Fibroblast of skin of abdomen (primary cell): Measurements from ENCODE around the gene WBP1L. TPM values are rescaled to one million over a fixed set of nuclear protein-coding genes. Genes with fewer than 3 reads are reported as not detected.
"Not testable (repeated sequence)": the region's sequence is repeated elsewhere in the genome, so short reads cannot be mapped to it uniquely, and the experiment has no call there.

Experiments
- DNase-seq: peaks from one replicate; pipeline ENCODE4 v3.0.0-alpha.2; 2013
- polyA plus RNA-seq, 2 experiments: library from polyadenylated mRNA; unstranded; fragments of 120-200 nt; gene quantifications; one replicate each; pipeline ENCODE4 v1.2.1, GENCODE V29; 2013; ENCODE audit not compliant: insufficient read length in 2 of 2

The WBP1L gene
- 36.7 TPM for polyA plus RNA-seq (2013, experiment 1 of 2; ENCODE audit: insufficient read length)
- polyA plus RNA-seq (2013, experiment 2 of 2; ENCODE audit: insufficient read length): 36.0 TPM

DNA sequence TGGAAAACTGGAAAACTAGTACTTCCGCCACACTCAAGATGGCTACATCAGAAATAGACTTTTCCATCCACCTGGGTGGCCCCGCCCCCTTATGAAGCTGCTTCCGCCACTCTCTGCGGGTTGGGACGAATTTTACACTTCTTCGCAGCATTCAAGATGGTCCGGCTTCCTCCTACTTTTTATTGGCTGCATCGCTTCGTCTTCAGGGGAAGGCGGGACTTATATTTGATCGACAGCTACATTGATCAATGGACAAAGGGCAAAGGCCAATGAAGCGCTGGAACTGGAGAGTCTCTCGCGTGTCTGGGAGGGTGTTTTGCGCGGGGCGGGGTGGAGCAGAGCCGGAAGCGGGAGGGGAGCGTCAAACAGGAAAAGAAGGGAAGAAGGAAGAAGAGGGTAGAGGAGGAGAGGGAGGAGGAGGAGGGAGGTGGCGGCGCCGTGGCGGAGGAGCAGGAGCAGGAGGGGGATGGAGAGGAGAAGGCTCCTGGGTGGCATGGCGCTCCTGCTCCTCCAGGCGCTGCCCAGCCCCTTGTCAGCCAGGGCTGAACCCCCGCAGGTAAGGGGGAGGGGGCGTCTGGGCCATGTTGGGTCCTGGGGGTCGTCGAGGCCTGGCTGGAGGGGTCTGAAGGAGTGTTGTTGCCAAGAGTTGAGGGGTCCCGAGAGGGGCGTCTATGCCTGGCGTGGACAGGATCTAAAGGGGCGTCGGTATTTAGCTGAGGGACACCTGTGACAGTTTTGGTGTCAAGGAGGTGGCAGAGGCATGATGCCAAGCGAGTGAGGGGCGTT is at the start of gene WBP1L:
Gene WBP1L, plus strand, starts transcription at position 361 of the 786 bp plus-strand sequence. Its CDS starts 106 bp downstream, at position 467.
- peak; percentile 100 for DNase-seq

- DNase-seq: not testable (repeated sequence)
These were observed 48.3 kb upstream of the WBP1L start for GRCh38 chr10:102695401-102695800.

DNA sequence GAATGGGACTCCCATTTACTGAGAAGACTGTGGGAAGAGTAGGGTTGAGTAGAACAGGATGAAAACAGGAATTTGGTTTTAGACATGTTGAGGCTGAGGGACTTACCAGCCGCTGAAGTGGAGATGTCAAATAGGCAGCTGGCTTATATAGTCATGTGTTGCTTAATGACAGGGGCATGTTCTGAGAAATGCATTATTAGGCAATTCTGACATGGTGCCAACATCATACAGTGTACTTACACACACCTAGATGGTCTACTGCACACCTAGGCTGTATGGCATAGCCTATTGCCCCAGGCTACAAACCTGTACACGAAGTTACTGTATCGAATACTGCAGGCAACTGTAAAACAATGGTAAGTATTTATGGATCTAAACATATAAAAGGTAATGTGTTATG is 47.0 kb upstream of the WBP1L start:
- DNase-seq: no peak

- no peak for DNase-seq
These were observed 44.9 kb upstream of the WBP1L start for GRCh38 chr10:102698894-102699293.

GRCh38 chr10:102701272-102701671 is 42.5 kb upstream of the WBP1L start:
- DNase-seq: no peak

DNA sequence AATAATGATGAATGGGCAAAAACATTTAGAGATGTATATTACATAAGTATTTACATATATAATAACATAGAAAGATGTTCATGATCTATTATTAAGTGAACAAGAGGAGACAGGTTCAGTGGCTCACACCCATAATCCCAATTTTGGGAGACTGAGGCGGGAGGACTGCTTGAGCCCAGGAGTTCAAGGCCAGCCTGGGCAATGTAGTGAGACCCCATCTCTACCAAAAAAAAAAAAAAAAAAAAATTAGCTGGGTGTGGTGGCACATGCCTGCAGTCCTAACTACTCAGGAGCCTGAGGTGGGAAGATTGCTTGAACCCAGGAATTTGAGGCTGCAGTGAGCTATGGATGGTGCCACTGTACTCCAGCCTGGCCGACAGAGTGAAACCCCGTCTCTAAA is 42.0 kb upstream of the WBP1L start:
- no peak for DNase-seq

- no peak for DNase-seq
These were observed 41.0 kb upstream of the WBP1L start for GRCh38 chr10:102702742-102703141.

DNA sequence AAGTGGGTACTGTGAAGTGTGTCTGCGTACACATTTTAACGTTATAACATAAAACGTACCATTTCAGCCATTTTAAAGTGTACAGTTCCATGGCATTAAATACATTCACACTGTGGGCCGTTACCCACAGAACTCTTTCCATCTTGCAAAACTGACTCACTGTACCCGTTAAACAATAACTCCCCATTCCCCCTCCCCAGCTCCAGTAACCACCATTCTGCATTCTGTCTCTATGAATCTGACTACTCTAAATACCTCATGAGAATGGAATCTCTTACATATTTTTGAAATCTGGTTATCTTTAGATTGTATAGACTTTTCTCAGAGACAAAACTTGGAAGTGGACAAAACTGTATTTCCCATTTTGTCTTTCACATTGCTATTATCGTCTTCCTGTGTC is 38.8 kb upstream of the WBP1L start:
- DNase-seq: peak; percentile 83

GRCh38 chr10:102705531-102705930 is 38.2 kb upstream of the WBP1L start:
- DNase-seq: no peak

GRCh38 chr10:102710609-102711008 is 33.1 kb upstream of the WBP1L start:
- DNase-seq: peak; percentile 69

GRCh38 chr10:102712089-102712488 is 31.7 kb upstream of the WBP1L start:
- no peak for DNase-seq

DNA sequence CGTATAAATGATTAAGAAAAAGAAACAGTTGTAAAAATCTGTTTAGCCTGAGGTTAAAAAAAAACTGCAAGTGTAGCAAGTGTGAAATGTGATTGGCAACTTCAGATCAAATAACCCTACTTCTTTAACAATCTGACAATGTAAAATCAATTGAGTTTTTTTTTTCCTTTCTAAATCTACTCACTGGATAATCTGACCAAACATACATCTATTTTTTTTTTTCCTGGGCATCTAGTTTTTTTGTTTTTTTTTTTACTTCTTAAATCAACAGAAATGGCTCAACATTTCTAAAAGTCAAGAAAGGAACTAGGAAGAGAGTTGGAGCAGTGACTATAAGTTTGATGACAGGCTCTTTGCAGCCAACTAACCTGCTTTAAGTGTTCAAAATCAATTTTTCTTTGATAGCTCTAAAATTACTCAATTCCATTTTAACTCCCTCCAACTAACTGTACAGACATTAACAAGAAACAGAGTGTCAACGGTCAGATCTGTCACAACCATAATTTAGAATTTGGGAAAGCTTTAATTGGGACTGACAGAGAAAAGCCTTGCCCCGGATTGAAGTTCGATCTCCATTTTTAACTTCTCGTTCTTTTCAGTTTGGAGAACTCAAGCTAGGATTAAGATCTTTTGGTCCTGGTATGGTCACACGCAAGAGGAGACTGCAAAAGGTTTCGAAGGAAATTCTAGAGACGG is 30.8 kb upstream of the WBP1L start:
- no peak for DNase-seq

GRCh38 chr10:102713539-102713813 is 30.3 kb upstream of the WBP1L start:
- DNase-seq: no peak

- peak; percentile 99 for DNase-seq
These were observed 29.7 kb upstream of the WBP1L start, which contains the start of gene ARL3 for GRCh38 chr10:102713814-102714620. ARL3 (minus strand) TSS chr10:102714397; CDS start chr10:102714275, 122 bp downstream.

DNA sequence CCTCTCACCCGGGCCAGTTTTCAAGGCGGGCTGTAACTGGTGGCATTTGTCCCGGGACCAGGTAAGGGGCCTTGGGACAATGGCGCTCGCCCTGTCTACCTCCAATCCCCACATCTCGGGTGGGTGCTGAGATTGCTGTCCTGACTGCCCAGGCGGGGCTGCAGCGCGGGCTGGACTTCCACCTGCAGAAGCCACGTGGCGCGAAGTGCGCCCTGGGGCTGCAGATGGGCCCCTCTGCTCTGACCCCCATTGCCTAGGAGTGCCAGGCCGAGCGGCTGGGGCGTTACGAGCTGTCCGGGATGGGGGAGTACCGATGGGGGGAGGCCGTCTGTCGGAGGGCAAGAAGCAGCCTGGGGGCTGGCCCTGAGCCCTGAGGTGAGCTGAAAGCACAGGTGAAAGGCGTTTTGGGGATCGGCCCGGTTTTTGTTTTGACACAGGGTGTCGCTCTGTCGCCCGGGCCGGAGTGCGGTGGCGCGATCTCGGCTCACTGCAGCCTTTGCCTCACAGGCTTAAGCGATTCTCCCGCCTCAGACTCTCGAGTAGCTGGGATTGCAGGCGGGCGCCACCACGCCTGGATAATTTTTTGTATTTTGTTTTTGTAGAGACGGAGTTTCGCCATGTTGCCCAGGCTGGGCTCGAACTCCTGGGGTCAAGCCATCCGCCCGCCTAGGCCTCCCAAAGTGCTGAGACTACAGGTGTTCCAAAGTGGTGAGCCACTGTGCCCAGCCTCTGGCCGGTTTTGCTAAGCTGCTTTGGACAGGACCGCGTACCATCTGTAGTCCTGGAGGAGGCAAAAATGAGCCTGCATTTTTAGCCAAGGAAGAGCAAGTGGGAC is 28.9 kb upstream of the WBP1L start, which contains the start of gene SFXN2:
Gene SFXN2, plus strand, starts transcription at position 16 of the 835 bp plus-strand sequence. CDS start 12,001 bp downstream, outside the sequence.
- no peak for DNase-seq

DNA sequence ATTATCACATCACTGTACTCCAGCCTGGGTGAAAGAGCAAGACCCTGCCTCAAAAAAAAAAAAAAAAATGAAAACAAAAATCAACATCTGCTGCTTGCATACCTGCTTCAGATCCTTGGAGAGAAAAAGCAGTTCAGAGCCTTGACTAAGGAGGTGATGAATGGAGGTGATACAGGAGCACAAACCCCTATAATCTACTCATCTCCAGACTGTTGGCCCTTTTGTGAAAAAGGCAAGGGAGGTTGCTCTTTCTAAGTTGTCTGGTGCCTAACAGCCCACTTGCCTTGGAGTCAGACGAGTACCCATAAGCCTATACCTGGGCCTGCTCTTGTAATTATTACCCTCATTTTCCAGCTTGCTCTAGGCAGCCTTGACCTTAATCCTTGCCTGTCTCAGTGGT is 27.9 kb upstream of the WBP1L start:
- DNase-seq: no peak

DNA sequence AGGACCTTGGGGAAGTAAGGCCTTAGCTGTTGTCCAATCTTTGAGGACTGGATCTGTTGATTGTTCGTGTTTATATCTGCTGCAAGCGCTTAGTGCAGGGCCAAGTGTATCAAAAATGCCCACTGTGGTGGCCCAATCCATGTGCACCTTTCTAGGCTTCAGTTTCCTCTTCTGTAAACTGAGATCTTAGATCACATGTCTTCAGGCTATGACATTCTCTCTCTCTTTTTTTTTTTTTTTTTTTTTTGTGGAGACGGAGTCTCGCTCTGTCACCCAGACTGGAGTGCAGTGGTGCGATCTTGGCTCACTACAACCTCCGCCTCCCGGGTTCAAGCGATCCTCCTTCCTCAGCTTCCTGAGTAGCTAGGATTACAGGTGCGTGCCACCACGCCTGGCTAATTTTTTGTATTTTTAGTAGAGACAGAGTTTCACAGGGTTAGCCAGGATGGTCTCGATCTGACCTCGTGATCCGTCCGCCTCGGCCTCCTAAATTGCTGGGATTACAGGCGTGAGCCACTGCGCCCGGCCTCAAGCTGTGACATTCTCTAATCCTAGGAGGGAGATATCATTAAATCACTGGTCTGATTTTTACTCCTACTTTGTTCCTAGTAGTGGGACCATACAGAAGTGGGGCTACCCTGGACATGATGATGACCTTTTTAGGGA is 26.7 kb upstream of the WBP1L start:
- DNase-seq: not testable (repeated sequence)

GRCh38 chr10:102718220-102718619 is 25.5 kb upstream of the WBP1L start:
- peak; percentile 51 for DNase-seq

GRCh38 chr10:102720337-102720736 is 23.4 kb upstream of the WBP1L start:
- no peak for DNase-seq

DNA sequence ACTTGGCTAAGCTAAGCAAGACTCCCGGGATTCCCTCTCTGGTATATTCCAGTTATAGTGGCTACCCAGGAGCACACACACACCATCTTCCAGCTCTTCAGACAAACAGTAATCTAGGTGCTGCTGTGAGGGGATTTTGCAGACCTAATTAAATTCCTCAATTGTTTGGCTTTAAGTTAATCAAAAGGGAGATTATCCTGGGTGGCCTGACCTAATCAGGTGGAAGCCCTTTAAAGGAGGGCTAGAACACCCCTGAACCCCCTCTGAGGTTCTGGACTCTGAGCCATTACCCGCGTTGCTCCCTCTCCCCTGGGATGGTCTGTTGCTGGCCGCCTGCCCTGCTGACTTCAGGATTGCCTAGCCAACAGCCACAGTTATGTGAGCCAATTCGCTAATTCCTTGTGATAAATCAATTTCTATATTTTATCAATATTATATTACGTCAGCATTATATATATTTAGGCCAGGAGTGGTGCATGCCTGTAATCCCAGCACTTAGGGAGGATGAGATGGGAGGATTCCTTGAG is 22.9 kb upstream of the WBP1L start:
- no peak for DNase-seq

- no peak for DNase-seq
These were observed 21.8 kb upstream of the WBP1L start for GRCh38 chr10:102721954-102722353.
